Lung microvascular endothelial cell (primary cell): ENCODE results near the gene NIT1. TPM values are rescaled to one million over a fixed set of nuclear protein-coding genes. Genes with fewer than 3 reads are reported as not detected.
A peak's percentile ranks its signal among the peaks of the same experiment; 100 is the strongest.

Source experiments
- DNase-seq, 2 donors: peaks; one replicate each; pipeline versions ENCODE4 v3.0.0 to v3.0.0-alpha.2; 2010; ENCODE audit warnings: low read depth in 2 of 2
- total RNA-seq: library from RNA; depleted of rRNA; stranded (reverse); fragments of >200 nt; gene quantifications from 2 replicates; pipeline ENCODE4 v1.2.1, GENCODE V29; 2014

Gene NIT1
- total RNA-seq, 1 donor from 2014 or later: 13.1 TPM

DNA sequence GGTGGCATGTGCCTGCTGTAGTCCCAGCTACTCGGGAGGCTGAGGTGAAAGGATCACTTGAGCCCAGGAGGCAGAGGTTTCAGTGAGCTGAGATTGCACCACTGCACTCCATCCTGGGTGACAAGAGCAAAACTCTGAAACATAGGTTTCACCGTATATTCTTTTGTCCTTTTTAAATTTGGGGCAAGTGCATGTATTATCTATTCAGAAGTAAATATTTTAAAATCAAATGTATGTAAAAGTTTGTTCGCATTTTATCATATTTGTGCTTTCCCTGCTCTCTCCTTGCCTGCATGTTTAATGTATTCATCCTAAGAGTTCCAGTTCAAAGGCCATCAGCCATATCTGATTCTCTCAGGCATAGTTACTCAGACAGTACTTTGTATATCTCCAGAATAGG, 27.9 kb downstream of the NIT1 start:
- DNase-seq: no peak

DNA sequence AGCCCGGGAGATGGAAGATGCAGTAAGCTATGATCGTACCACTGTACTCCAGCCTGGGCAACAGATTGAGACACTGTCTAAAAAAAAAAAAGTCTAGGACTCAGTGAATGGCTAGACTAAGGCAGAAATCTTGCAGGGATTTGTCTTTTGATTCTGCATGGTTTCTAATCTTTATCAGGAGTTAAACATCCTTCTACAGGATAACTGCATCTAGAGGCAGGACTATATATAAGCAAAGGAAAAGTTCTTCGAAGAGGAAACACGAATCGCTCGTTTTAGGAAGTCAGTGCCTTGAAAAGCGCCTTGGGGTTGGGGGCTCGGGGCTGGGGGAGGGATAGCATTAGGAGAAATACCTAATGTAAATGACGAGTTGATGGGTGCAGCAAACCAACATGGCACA, 35.3 kb downstream of the NIT1 start:
- no peak for DNase-seq

- peak; percentile 89 to 94 for DNase-seq
Measured at GRCh38 chr1:161153682-161154337, 35.9 kb downstream of the NIT1 start, which contains the start of gene UFC1. TSS of gene UFC1 (plus strand) at chr1:161153978. CDS start at chr1:161153998, 20 bp downstream.

DNA sequence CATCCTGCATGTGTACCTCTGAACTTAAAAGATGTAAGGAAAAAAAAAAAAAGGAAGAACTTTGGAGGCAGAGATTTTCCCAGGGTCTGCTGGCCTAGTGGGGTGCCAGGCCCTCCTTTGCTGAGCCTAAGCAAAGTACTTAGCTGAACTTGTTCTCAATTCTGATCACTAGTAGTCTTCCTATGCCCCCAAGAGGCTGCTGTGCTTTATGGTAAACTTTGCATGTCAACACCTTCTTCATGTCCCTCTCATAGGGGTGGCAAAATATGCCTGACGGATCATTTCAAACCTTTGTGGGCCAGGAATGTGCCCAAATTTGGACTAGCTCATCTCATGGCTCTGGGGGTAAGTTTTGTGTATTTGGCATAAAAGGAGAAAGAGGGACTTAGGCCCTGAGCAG, 40.0 kb downstream of the NIT1 start:
- no peak for DNase-seq

DNA sequence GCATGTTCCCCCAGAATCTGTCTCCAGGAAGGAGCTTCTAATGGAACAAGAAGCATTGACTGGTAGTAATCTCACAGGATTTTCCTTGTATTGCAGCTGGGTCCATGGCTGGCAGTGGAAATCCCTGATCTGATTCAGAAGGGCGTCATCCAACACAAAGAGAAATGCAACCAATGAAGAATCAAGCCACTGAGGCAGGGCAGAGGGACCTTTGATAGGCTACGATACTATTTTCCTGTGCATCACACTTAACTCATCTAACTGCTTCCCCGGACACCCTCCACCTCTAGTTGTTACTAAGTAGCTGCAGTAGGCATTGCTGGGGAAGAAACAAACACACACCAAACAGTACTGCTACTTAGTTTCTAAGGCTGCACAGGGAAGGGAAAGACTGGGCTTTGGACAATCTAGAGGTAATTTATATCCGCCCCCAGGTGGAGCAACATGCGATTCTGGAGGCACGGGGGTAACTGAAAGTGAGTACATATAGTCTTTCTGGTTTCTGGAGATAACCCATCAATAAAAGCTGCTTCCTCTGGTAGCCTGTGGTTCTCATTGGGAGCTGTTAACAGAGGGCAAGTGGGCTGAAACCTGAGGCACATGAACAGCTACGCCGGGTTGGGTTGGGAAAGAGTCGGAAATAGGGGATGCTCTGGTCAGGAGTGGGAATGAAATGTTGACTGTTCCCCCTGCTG, 40.6 kb downstream of the NIT1 start:
- DNase-seq: no peak

- DNase-seq: peak; percentile 91 to 94
Measured at GRCh38 chr1:161159087-161159912, 41.4 kb downstream of the NIT1 start, which contains the start of gene USP21. TSS of gene USP21 (plus strand) at chr1:161159500. CDS start at chr1:161160641, 1,141 bp downstream.

GRCh38 chr1:161159913-161160243, 42.0 kb downstream of the NIT1 start:
- DNase-seq: no peak

- no peak for DNase-seq
Measured at GRCh38 chr1:161160671-161161145, 42.8 kb downstream of the NIT1 start.

DNA sequence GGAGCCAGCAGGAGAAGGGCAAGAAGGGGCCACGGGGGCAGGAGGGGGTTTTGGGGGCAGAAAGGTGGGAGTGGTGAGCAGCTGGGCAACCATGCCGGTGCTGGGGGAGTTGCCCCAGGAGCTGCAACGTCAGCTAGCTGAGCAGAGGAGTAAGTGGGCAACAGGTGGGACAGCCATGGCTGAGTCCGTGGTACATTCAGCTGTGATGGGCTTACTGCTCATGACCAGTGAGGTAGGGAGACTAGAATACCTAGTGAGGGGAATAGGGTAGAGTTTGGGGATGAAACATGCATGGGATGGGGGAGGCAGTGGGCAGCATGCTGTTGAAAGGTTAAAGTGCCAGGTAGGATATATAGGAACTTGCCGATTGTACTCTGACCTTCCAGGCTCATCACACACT, 43.7 kb downstream of the NIT1 start:
- no peak for DNase-seq

DNA sequence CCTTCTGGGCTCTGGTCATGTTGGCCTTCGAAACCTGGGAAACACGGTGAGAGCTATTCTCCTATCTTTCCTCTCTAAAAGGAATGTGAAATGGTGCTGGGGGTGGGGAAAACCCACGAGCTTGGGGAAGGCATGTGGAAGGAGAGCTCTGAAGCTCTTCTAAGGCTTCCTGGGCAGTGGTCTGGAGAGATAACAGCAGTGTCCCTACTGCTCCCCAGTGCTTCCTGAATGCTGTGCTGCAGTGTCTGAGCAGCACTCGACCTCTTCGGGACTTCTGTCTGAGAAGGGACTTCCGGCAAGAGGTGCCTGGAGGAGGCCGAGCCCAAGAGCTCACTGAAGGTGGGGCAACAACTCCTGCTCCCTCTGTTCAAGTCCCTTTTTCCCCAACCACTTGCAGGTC, 44.1 kb downstream of the NIT1 start:
- no peak for DNase-seq

DNA sequence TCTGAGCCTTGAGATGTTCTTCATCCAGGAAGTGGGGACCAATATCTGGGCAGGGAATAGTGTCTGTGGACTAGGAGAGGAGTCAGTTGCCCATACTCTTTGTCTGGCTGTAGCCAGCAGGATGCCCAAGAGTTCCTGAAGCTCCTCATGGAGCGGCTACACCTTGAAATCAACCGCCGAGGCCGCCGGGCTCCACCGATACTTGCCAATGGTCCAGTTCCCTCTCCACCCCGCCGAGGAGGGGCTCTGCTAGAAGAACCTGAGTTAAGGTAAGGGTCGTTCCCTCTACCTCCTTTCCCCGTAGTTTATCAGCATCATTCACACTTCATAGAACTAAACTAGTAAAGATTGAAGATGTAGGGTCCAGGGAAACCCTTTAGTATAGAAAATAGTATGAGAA, 44.9 kb downstream of the NIT1 start:
- no peak for DNase-seq

GRCh38 chr1:161163793-161164192, 45.9 kb downstream of the NIT1 start:
- no peak for DNase-seq

- no peak for DNase-seq
Measured at GRCh38 chr1:161164901-161165610, 47.2 kb downstream of the NIT1 start.

DNA sequence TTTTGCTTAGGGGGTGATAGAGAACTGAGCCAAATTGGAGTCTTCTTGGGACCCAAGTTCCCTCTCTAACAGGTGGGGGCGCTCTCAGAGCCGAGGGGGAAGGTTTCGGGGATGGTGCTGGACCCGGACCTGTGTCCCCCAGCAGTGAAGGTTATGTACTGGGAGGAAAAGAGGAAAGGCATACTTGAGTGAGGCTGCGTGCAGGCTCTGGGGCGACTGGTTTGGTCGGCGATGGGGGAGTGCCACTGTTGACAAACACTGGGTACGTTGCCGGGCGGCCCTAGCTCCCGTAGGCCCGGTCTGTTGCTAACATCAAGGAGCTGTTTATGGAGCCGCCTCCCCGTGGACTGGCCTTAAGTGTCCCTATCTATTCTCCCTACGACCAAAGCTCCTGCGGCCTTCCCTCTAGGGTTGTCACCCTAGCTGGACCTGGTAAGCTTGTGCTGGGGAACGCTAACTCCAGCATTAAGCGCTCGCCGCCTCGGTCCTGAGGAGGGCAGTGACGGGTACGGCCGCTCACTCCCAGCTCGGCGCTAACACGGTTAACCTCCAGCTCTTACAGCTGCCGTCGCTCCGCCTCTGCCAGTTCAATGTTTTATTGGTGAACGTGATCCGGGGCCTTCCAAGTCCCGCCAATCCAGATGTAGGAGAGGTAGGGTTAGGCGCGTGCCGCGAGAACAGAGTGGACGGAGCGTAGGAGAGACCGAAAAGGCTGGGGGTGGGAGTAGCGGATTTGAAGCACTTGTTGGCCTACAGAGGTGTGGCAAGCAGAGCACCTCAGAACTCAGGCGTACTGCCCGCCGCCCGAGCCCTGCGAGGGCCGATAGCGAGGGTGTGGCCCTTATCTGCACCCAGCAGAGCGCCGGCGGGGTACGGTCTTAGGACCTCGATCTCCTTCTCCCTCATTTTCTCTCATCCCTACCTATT, 48.1 kb downstream of the NIT1 start, which contains the start of gene PPOX:
TSS of gene PPOX (plus strand) at position 685 of the 927 bp plus-strand sequence. CDS start 422 bp downstream, outside the sequence.
- peak; percentile 99 for DNase-seq

DNA sequence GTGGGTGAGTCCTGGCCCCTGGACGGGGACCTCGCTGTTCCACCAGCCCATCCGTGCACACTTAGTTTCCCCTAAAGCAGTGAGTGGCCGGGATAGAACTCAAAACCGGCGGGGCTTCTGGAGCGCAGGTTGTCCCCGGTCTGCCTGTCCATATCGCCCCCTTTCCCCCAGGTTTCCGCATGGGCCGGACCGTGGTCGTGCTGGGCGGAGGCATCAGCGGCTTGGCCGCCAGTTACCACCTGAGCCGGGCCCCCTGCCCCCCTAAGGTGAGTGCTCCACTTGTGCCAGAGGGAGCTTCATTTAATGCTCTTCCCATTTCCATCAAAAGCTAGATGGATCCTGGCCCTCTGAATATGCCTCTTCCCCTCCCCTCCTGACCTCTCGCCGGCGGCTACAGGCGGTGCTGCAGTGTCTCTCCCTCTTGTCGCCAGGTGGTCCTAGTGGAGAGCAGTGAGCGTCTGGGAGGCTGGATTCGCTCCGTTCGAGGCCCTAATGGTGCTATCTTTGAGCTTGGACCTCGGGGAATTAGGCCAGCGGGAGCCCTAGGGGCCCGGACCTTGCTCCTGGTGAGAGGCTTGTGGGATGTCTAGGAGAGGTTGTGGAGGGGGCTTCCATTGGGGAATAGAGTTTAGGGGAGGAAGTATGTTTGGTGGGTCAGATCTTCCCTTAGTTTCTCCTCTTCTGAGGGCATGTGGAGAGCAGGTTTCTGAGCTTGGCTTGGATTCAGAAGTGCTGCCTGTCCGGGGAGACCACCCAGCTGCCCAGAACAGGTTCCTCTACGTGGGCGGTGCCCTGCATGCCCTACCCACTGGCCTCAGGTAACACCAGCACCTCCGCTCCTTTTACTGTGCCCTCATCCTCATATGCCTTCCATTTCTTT, 49.0 kb downstream of the NIT1 start:
- DNase-seq: peak in 1 of 2 donors; percentile 31

DNA sequence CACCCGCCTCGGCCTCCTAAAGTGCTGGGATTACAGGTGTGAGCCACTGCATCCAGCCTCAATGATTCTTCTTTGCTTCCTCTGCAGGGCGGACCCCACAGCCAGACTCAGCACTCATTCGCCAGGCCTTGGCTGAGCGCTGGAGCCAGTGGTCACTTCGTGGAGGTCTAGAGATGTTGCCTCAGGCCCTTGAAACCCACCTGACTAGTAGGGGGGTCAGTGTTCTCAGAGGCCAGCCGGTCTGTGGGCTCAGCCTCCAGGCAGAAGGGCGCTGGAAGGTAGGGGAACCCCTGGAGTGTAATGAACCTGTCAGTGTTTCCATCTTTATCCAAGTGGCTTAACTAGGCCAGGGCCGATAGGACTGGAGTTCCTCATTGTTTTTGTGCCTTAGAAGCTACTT, 51.0 kb downstream of the NIT1 start:
- no peak for DNase-seq
